Lower leg skin (tissue), 3 donors: ENCODE measurements around the gene PLCG2.

Experiments used
- CTCF ChIP-seq, 3 donors: fragments of 450-650 bp; IDR thresholded peaks; one replicate each; pipeline ENCODE4 v1.5.1; 2016; ENCODE audit warnings: antibody characterized with exemption in 3 of 3, mild to moderate bottlenecking in 3 of 3, moderate library complexity in 2 of 3
- POLR2A ChIP-seq, 2 donors: fragments of 450-650 bp; IDR thresholded peaks; one replicate each; pipeline ENCODE4 v1.6.1; 2016 to 2017; ENCODE audit warnings: antibody characterized with exemption in 2 of 2, mild to moderate bottlenecking in 1 of 2, moderate library complexity in 1 of 2

DNA sequence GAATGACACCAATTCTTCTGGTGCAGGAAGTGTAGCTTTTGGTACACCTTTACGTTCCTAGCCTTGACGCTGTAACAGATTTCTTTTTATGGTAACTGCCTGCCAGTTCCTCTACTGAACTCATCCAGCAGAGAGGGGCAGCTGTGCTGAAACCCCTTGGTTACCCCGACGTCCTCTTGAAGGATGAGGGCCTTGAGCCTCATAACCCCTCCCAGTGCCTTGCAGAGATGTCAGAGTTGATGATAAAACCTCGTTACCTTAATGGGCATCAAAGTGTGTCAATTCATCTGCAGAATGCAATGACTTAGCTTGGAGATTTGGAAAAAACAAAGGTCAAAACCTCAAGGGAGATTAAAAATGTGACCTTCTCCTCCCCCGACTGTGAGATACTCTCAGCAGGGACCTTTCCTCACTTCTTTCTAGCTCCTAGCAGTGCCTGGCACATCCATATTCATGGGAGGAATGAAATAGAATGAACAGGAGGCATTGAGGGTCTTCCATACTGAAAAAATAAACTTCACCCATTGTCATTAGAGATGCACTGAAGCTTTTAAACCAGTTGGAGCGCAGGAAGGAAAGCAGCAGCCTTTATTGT is 163.0 kb downstream of the PLCG2 start:
- TF ChIP-seq CTCF (IDR thresholded peaks at IDR 0.05) (no peak), POLR2A (IDR thresholded peaks at IDR 0.05) (no peak)
